Ectodermal cell (in vitro differentiated cells): ENCODE data around the gene AP4B1.
A peak's percentile ranks its signal among the peaks of the same experiment; 100 is the strongest.

Source experiments
- H3K27ac ChIP-seq: 2 replicates; pipeline ENCODE4 v1.7.0; 2013; ENCODE audit warnings: mild to moderate bottlenecking, low read depth, low read length; ENCODE audit not compliant: insufficient read depth, poor library complexity, severe bottlenecking
- H3K27me3 ChIP-seq: 2 replicates; pipeline ENCODE4 v1.7.0; 2013; ENCODE audit warnings: mild to moderate bottlenecking, low read length; ENCODE audit not compliant: insufficient read depth, control insufficient read depth, poor library complexity, severe bottlenecking
- H3K36me3 ChIP-seq: one replicate; pipeline ENCODE4 v1.7.0; 2013; ENCODE audit warnings: low read length; ENCODE audit not compliant: control insufficient read depth, insufficient read depth
- H3K4me1 ChIP-seq: one replicate; pipeline ENCODE4 v1.7.0; 2013; ENCODE audit warnings: low read length; ENCODE audit not compliant: control insufficient read depth, insufficient read depth
- H3K4me3 ChIP-seq: 2 replicates; pipeline ENCODE4 v1.7.0; 2013; ENCODE audit warnings: low read depth, low read length, control low read depth; ENCODE audit not compliant: insufficient read depth
- H3K9me3 ChIP-seq: 2 replicates; pipeline ENCODE4 v1.7.0; 2013; ENCODE audit warnings: mild to moderate bottlenecking, low read length, moderate library complexity; ENCODE audit not compliant: control insufficient read depth
- WGBS, 2 experiments: methylation state at CpG; one replicate each; pipeline ENCODE4 v1.1.7; 2013; ENCODE audit warnings: missing lambda C conversion rate in 2 of 2; 5-methylcytosine and 5-hydroxymethylcytosine counted together

AP4B1 gene

DNA sequence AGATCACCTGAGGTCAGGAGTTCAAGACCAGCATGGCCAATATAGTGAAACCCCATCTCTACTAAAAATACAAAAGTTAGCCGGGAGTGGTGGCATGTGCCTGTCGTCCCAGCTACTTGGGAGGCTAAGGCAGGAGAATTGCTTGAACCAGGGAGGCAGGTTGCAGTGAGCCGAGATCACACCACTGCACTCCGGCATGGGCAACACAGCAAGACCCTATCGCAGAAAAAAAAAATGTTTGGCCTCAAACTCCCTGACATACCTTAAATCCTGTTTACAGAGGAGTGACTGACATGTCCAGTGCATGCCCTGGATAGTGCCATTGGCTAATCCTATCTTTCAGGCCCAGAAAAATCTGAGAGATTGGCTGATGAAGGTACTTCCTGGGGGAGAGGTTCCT lies 12.4 kb upstream of the AP4B1 start:
- no peak overlapping the region for H3K4me3 ChIP-seq
- no peaks in the 10 kb centered on the region for H3K4me1 ChIP-seq
- no peak overlapping the region for H3K27ac ChIP-seq
- no peaks in the 10 kb centered on the region for H3K9me3 ChIP-seq
- H3K36me3 ChIP-seq, result no peaks in the 10 kb centered on the region
- H3K27me3 ChIP-seq, result no peaks in the 10 kb centered on the region
- WGBS, 2 experiments, result 93 to 94% methylated on average over 5 of the region's 5 CpGs

DNA sequence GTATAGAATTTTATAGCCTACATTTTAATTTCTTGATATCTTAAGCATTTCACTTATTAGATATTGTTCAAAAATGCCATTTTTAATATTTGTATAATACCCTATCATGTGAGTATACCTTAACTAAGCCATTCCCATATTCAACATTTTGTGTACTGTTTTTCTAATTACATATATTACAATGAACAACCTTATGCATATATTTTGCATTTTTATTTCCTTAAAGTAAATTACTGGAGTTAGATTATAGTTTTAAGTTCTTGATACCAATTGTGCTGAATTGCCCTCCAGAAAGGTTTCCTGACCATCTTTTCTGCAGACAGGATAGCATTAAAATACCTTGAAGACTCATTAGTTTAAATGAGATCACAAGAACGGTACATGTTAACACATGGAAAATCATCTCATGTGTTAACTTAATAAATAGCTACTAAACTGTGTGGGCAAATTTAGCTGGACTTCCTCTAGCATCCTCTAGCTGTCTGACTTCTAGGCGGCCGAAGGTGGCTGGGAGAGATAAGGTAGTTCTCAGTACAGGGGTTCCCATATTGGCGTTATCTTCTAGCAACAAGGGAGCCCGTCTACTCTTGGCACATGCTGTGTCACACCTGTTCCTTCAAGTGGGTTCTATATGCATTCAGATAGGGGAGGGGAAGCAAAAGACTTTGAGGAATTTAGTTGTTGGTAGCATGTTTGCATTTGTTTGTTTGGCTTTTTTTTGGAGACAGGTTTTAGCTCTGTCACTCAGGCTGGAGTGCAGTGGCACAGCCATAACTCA lies 9.5 kb upstream of the AP4B1 start:
- Histone ChIP-seq H3K36me3 (peaks cover 17% of the 10 kb centered on the region), H3K27me3 (no peaks in the 10 kb centered on the region), H3K4me3 (no peak overlapping the region), H3K9me3 (no peaks in the 10 kb centered on the region), H3K27ac (no peak overlapping the region), H3K4me1 (no peaks in the 10 kb centered on the region)
- WGBS, 2 experiments, result 93 to 96% methylated on average over 5 of the region's 5 CpGs

- Histone ChIP-seq H3K4me1 (no peaks in the 10 kb centered on the region), H3K27ac (no peak overlapping the region), H3K4me3 (no peak overlapping the region), H3K9me3 (no peaks in the 10 kb centered on the region), H3K36me3 (peaks cover 17% of the 10 kb centered on the region), H3K27me3 (no peaks in the 10 kb centered on the region)
- WGBS, 2 experiments, result 79 to 82% methylated on average over 3 of the region's 3 CpGs
Observed at GRCh38 chr1:113913312-113913668, 8.7 kb upstream of the AP4B1 start.

DNA sequence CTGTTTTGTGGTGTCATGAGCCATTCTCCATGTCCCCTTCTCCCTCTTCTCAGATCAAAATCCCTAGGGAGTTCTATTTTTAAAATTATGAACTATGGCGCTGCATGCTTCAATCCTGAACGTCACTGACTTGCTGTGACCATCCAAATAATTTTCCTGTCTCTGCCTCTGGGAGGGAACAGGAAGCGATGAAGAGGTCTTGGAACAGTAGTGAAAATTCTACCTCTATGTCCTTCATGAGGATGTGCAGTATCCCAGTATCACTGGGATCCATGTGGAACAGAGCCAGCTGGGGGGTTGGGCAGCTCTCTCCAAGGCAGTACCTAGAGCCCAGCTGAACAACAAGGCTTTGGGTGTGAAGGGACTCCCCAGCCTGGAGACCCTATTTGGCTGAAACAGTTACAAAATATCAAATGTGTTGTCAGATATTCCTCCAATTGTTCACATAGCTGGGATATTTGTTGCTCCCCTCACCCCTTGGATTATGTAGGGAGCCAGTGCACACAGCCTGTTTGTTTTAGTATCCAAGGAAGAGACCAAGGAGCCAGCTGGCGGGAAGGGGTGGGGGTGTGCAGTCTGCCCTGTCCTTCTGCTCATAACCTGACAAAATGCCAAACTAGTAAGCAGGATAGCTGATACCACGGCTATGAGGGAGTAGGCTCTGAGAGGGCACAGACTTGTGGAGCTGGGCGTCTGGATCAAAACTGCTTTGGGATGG lies 8.2 kb upstream of the AP4B1 start:
- Histone ChIP-seq H3K4me3 (no peak overlapping the region), H3K4me1 (no peaks in the 10 kb centered on the region), H3K9me3 (no peaks in the 10 kb centered on the region), H3K27ac (no peak overlapping the region), H3K36me3 (peaks cover 17% of the 10 kb centered on the region), H3K27me3 (no peaks in the 10 kb centered on the region)
- 93 to 94% methylated on average over 6 of the region's 6 CpGs for WGBS, 2 experiments

DNA sequence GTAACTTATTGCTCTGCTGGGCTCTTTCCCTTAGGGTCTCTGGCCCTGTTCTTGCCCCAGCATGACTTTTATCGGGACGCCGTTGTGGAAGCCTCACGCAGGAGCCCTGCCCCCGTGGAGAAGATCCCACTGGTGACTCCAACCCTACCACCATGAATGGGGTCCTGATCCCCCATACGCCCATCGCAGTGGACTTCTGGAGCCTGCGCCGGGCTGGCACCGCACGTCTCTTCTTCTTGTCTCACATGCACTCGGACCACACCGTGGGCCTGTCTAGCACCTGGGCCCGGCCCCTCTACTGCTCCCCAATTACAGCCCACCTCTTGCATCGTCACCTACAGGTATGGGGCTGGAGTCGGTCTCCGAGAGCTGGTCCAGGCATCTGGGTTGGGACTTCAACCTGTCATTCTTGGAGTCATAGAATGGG lies 849 bp upstream of the AP4B1 start:
- H3K4me3 ChIP-seq, result peak overlapping the region; percentile 88
- 0 to 2% methylated on average over 17 of the region's 17 CpGs for WGBS, 2 experiments
- peaks cover 8% of the 10 kb centered on the region for H3K4me1 ChIP-seq
- no peaks in the 10 kb centered on the region for H3K27me3 ChIP-seq
- no peaks in the 10 kb centered on the region for H3K9me3 ChIP-seq
- peaks cover 5% of the 10 kb centered on the region for H3K36me3 ChIP-seq
- H3K27ac ChIP-seq, result no peak overlapping the region

GRCh38 chr1:113904293-113904673 lies 316 bp downstream of the AP4B1 start:
- Histone ChIP-seq H3K27me3 (no peaks in the 10 kb centered on the region), H3K4me1 (peaks cover 8% of the 10 kb centered on the region), H3K4me3 (peak overlapping the region; percentile 88), H3K27ac (peak overlapping the region; percentile 44), H3K9me3 (no peaks in the 10 kb centered on the region), H3K36me3 (no peaks in the 10 kb centered on the region)
- 2 to 3% methylated on average over 11 of the region's 11 CpGs for WGBS, 2 experiments

DNA sequence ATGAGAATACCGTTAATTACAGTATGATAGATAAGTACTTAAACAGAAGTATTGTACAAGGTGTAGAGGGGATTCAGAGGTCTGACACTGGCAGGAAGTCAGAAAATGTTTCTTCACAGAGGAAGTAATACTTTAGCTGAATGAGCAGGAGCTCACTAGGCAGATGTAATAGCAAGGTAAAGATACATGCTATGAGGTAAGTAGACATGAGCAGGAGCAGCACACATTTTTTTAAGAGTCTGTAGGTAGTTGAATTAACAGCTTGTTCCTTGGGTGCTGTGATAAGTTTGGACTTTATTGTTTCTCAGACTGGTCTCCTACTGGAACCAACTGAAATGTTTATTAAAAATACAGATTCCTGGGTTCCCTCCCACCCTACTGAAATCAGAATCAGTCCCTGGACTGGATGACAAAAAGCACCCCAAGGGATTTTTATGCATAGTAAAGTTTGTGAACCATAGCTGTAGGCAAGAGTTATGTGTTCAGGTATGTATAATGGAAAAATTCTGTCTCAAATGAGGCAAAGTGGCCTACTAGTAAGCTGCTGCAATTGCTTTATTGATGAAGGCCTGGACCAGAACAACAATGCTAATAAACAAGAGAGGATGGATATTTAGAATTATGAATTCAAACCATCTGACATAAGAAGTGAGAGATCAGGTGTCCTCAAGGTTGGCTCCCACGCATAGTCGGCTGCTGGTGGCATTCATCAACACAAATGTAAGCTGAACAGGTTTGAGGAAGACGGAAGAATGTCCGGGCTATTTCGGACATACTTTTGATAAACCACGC lies 902 bp downstream of the AP4B1 start:
- no peaks in the 10 kb centered on the region for H3K9me3 ChIP-seq
- H3K4me1 ChIP-seq, result peaks cover 8% of the 10 kb centered on the region
- peak overlapping the region; percentile 88 for H3K4me3 ChIP-seq
- H3K27ac ChIP-seq, result no peak overlapping the region
- H3K36me3 ChIP-seq, result no peaks in the 10 kb centered on the region
- WGBS, 2 experiments, result 69 to 70% methylated on average over 7 of the region's 7 CpGs
- H3K27me3 ChIP-seq, result no peaks in the 10 kb centered on the region

DNA sequence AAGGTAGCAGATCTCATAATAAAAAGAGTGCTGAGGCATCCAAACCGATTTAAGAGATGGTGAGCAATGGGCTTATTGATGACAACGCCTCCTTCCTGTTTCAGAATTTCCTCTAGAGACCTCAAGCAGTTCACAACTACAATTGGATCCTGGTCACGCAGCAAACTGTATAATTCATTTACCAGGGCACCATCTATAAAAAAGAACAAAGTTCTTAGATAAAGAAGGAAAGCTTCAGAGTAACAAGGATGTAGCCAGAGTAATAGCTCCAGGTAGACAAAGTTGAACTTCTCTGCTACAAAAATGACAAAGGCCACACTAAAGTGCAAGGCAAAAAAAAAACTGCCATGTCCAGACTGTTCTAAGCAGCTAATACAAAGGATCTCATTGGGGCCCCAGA lies 3.4 kb downstream of the AP4B1 start:
- Histone ChIP-seq H3K36me3 (peaks cover 4% of the 10 kb centered on the region), H3K4me1 (peaks cover 8% of the 10 kb centered on the region), H3K9me3 (no peaks in the 10 kb centered on the region), H3K27me3 (no peaks in the 10 kb centered on the region), H3K27ac (no peak overlapping the region), H3K4me3 (no peak overlapping the region)
- 93 to 96% methylated on average over 3 of the region's 3 CpGs for WGBS, 2 experiments

DNA sequence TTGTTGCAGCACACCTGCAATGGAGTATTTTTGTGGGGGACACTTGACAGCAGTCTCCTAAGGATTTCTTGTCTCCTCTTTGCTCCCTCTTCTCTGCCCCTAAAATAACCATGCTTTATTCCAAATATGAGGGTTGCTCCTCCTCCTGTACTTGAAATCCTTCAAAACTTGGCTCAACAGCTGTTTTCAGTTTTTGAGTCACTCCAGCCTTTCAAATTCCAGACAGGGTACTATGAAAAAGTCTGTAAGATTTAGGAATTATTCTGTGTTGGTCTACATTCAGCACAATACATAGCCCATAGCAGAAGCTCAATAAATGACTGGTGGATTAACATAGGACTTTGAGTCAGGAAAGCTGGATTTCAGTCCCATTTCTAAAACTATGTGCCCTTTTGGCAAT lies 5.5 kb downstream of the AP4B1 start:
- Histone ChIP-seq H3K27ac (no peak overlapping the region), H3K27me3 (no peaks in the 10 kb centered on the region), H3K9me3 (no peaks in the 10 kb centered on the region), H3K4me1 (peaks cover 7% of the 10 kb centered on the region), H3K36me3 (peaks cover 4% of the 10 kb centered on the region), H3K4me3 (no peak overlapping the region)

- H3K27me3 ChIP-seq, result no peaks in the 10 kb centered on the region
- no peak overlapping the region for H3K4me3 ChIP-seq
- no peaks in the 10 kb centered on the region for H3K9me3 ChIP-seq
- no peak overlapping the region for H3K27ac ChIP-seq
- H3K36me3 ChIP-seq, result peaks cover 4% of the 10 kb centered on the region
- WGBS, 2 experiments, result 80 to 89% methylated on average over 1 of the region's 1 CpG
- H3K4me1 ChIP-seq, result no peaks in the 10 kb centered on the region
Observed at GRCh38 chr1:113898241-113898814, 6.3 kb downstream of the AP4B1 start.
